HG03558 (cell line): ENCODE results near the gene CFAP61.
"Not testable (repeated sequence)": the region's sequence is repeated elsewhere in the genome, so short reads cannot be mapped to it uniquely, and the experiment has no call there.

Source experiments
- ATAC-seq: cut with Tn5 transposase; IDR thresholded peaks from one replicate; pipeline ENCODE4 v1.9.1; 2021; ENCODE audit warnings: moderate number of reproducible peaks; ENCODE audit not compliant: unreplicated experiment; ENCODE audit errors: extremely low read depth

Gene CFAP61

GRCh38 chr20:20052074-20052970 is at the start of gene CFAP61, which contains the start of gene CRNKL1:
Gene CFAP61, plus strand, starts transcription at chr20:20052532. Its CDS starts 4,122 bp downstream, at chr20:20056654.
Gene CRNKL1, minus strand, starts transcription at chr20:20052466. Its CDS starts 124 bp downstream, at chr20:20052342.
- ATAC-seq = peak; percentile 89

GRCh38 chr20:20003031-20003954 is 49.0 kb upstream of the CFAP61 start:
- ATAC-seq = no peak

GRCh38 chr20:20003955-20004322 is 48.4 kb upstream of the CFAP61 start:
- not testable (repeated sequence) for ATAC-seq

GRCh38 chr20:20005342-20005741 is 47.0 kb upstream of the CFAP61 start:
- ATAC-seq = no peak

GRCh38 chr20:20009784-20010253 is 42.5 kb upstream of the CFAP61 start:
- ATAC-seq = no peak

- no peak for ATAC-seq
Observed at GRCh38 chr20:20010639-20011500, 41.5 kb upstream of the CFAP61 start.

- no peak for ATAC-seq
Observed at GRCh38 chr20:20012541-20012940, 39.8 kb upstream of the CFAP61 start.

GRCh38 chr20:20014659-20015058 is 37.7 kb upstream of the CFAP61 start:
- ATAC-seq = no peak

GRCh38 chr20:20017001-20017843 is 35.1 kb upstream of the CFAP61 start, which contains the start of gene NAA20:
Gene NAA20, plus strand, starts transcription at chr20:20017362. Its CDS starts 35 bp downstream, at chr20:20017397.
- peak; percentile 90 for ATAC-seq

GRCh38 chr20:20017844-20018185 is 34.5 kb upstream of the CFAP61 start:
- ATAC-seq = peak; percentile 5

GRCh38 chr20:20018366-20018765 is 34.0 kb upstream of the CFAP61 start:
- no peak for ATAC-seq

GRCh38 chr20:20019123-20019522 is 33.2 kb upstream of the CFAP61 start:
- ATAC-seq = no peak

- ATAC-seq = no peak
Observed at GRCh38 chr20:20020908-20021307, 31.4 kb upstream of the CFAP61 start.

- no peak for ATAC-seq
Observed at GRCh38 chr20:20021835-20022234, 30.5 kb upstream of the CFAP61 start.

GRCh38 chr20:20022498-20022897 is 29.8 kb upstream of the CFAP61 start:
- peak; percentile 60 for ATAC-seq

GRCh38 chr20:20023395-20023794 is 28.9 kb upstream of the CFAP61 start:
- ATAC-seq = no peak

- ATAC-seq = no peak
Observed at GRCh38 chr20:20024942-20025341, 27.4 kb upstream of the CFAP61 start.

GRCh38 chr20:20027284-20027683 is 25.0 kb upstream of the CFAP61 start:
- ATAC-seq = no peak

GRCh38 chr20:20031790-20032189 is 20.5 kb upstream of the CFAP61 start:
- ATAC-seq = no peak
